RWPE1 (cell line): Measurements from ENCODE around the gene NAA40.
A peak's percentile ranks its signal among the peaks of the same experiment; 100 is the strongest.

ENCODE experiments used
- CTCF ChIA-PET: fragments of 350-600 bp; sonication (Branson Sonifier 250); formaldehyde crosslinking; extraction: SDS; loops from one replicate; lab custom pipeline; 2021; lab: Yijun Ruan, JAX
- POLR2A ChIA-PET: fragments of 400-600 bp; formaldehyde crosslinking; extraction: SDS; loops from one replicate; lab custom pipeline; 2020; ENCODE audit warnings: antibody characterized with exemption; ENCODE audit not compliant: low non-redundant PET; lab: Yijun Ruan, JAX
- DNase-seq: peaks from one replicate; pipeline ENCODE4 v3.0.0; 2012; ENCODE audit warnings: low spot score
- H3K27ac ChIP-seq: fragments of 450-650 bp; 2 replicates; pipeline ENCODE4 v1.5.1; 2017
- CTCF ChIP-seq: fragments of 450-650 bp; conservative IDR thresholded peaks from 2 replicates; pipeline ENCODE4 v1.5.1; 2017; ENCODE audit warnings: low read depth, mild to moderate bottlenecking

Gene NAA40

DNA sequence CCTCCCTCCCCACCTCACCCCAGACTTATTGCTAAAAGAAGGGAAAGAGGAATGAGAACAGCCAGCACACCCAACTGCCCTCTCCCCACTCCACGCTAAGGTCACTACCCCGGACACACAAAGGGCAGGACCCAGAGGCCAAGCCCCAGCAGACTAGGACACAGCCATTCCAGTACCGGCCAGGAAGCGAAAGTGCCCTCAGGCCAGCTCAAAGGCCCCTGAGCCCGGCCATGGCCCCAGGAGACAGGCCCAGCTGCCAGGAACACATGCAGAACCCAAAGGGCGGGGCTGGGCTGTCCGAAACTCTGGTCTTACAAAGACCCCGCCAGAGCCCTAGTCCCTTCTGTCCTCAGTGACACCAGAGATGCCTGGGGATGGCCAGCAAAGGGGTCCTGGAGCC lies 27.4 kb upstream of the NAA40 start:
- CTCF ChIA-PET, result no interaction called here

DNA sequence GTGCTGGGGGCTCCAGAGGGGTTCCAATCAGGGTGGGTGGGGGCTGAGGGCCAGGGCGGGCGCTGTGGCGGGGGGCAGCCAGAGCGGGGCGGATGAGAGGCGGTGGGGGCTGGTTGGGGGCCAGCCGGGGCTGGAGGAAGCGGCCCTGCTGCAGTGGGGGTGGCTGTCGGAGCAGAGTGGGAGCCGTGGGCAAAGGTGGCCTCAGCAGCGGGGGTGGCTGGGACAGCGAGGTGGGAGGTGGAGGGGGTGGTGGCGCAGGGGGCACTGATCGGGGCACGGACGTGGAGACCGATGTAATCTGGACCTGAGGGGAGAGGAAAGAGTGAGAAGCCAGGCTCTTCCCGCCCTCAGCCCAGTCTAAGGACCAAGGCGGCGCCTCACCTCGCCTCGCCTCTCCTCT lies 26.9 kb upstream of the NAA40 start:
- DNase-seq, result no peak
- no peak for TF ChIP-seq CTCF
- ChIA-PET CTCF (no interaction called here), POLR2A (no interaction called here)
- H3K27ac ChIP-seq, result peak overlapping the region; percentile 13; the same call in 1 of the 2 replicates

More for the DNA sequence above, 27.4 kb upstream of the NAA40 start:
- no peak for TF ChIP-seq CTCF
- peak overlapping the region; percentile 51 for H3K27ac ChIP-seq
- POLR2A ChIA-PET, result no interaction called here
- no peak for DNase-seq

GRCh38 chr11:63912678-63913077 lies 26.1 kb upstream of the NAA40 start:
- H3K27ac ChIP-seq, result peak overlapping the region; percentile 13; the same call in 1 of the 2 replicates
- POLR2A ChIA-PET, result no interaction called here
- no peak for TF ChIP-seq CTCF
- DNase-seq, result no peak
- CTCF ChIA-PET, result interaction anchor here (0.5 to 0.6 kb wide), 2 partner anchors 24 to 114 kb away, joined by 4 read pairs; no protein-coding TSS in a partner anchor

GRCh38 chr11:63913866-63914830 lies 24.7 kb upstream of the NAA40 start:
- ChIA-PET CTCF (interaction anchor here (0.6 to 1.0 kb wide), 2 partner anchors 8 to 132 kb away, joined by 3 read pairs; no protein-coding TSS in a partner anchor), POLR2A (no interaction called here)
- H3K27ac ChIP-seq, result no peak overlapping the region; the same call in 1 of the 2 replicates
- no peak for TF ChIP-seq CTCF
- no peak for DNase-seq

- ChIA-PET CTCF (interaction anchor here (0.6 to 1.6 kb wide), 4 partner anchors 9 to 49 kb away, joined by 3 to 6 read pairs (median 3); no protein-coding TSS in a partner anchor), POLR2A (no interaction called here)
- TF ChIP-seq CTCF, result no peak
- H3K27ac ChIP-seq, result no peak overlapping the region
- no peak for DNase-seq
These were observed 23.7 kb upstream of the NAA40 start for GRCh38 chr11:63914896-63915691.
